PFSK-1 (cell line): ENCODE results near the gene ANO1.

Experiments used
- POLR2AphosphoS5 ChIP-seq: IDR thresholded peaks from 2 replicates; pipeline ENCODE4 v1.6.1; 2012; ENCODE audit warnings: low read depth, mild to moderate bottlenecking, control low read depth, low read length, moderate library complexity
- REST ChIP-seq, 2 experiments: IDR thresholded peaks; 2 replicates each; pipeline versions ENCODE4 v1.6.1 to v1.8.0; 2011 to 2012; ENCODE audit warnings: low read depth in 2 of 2, low read length in 2 of 2, control low read depth in 1 of 2, inconsistent platforms in 1 of 2, mild to moderate bottlenecking in 1 of 2, moderate library complexity in 1 of 2; ENCODE audit not compliant: insufficient read depth in 1 of 2
- SIN3A ChIP-seq: IDR thresholded peaks from 2 replicates; pipeline ENCODE4 v1.6.1; 2012; ENCODE audit warnings: mild to moderate bottlenecking, low read length, moderate library complexity, borderline replicate concordance; ENCODE audit not compliant: insufficient read depth
- TAF1 ChIP-seq: IDR thresholded peaks from 2 replicates; pipeline ENCODE4 v1.6.1; 2012; ENCODE audit warnings: low read length, control low read depth, borderline replicate concordance; ENCODE audit not compliant: insufficient read depth

- TF ChIP-seq TAF1 (no peak), SIN3A (no peak), POLR2AphosphoS5 (no peak), REST (IDR thresholded peaks at IDR 0.05; ENCODE audit: insufficient read depth in 1 of 2, low read depth in 2 of 2, low read length in 2 of 2) (no peak)
Observed at GRCh38 chr11:70225681-70226177, 147.6 kb downstream of the ANO1 start.
